Liver (tissue), 9 donors: ENCODE measurements around the gene MARK2. TPM values are rescaled to one million over a fixed set of nuclear protein-coding genes. Genes with fewer than 3 reads are reported as not detected.

Experiments
- DNase-seq: peaks from one replicate; pipeline ENCODE4 v3.0.0-alpha.2; 2017; ENCODE audit warnings: low spot score
- H3K27ac ChIP-seq, 2 donors: one replicate each; pipeline ENCODE4 v1.7.0; 2013; ENCODE audit warnings: inconsistent platforms in 2 of 2, low read length in 2 of 2, control low read depth in 1 of 2, low read depth in 1 of 2, mild to moderate bottlenecking in 1 of 2
- H3K27me3 ChIP-seq, 4 donors: one replicate each; pipeline versions ENCODE4 v1.6.1 to v1.7.0; 2013; ENCODE audit warnings: low read length in 3 of 4, inconsistent platforms in 1 of 4, mild to moderate bottlenecking in 1 of 4, moderate library complexity in 1 of 4; ENCODE audit not compliant: control insufficient read depth in 4 of 4, insufficient read depth in 4 of 4
- H3K36me3 ChIP-seq, 4 donors: one replicate each; pipeline versions ENCODE4 v1.6.1 to v1.7.0; 2013; ENCODE audit warnings: low read length in 3 of 4, mild to moderate bottlenecking in 3 of 4, low read depth in 1 of 4, moderate library complexity in 1 of 4; ENCODE audit not compliant: control insufficient read depth in 4 of 4, insufficient read depth in 3 of 4
- H3K4me1 ChIP-seq, 4 donors: one replicate each; pipeline versions ENCODE4 v1.6.1 to v1.7.0; 2013; ENCODE audit warnings: low read length in 3 of 4, mild to moderate bottlenecking in 3 of 4, moderate library complexity in 1 of 4; ENCODE audit not compliant: control insufficient read depth in 4 of 4, insufficient read depth in 4 of 4
- H3K4me3 ChIP-seq, 3 donors: one replicate each; pipeline versions ENCODE4 v1.6.1 to v1.7.0; 2013; ENCODE audit warnings: low read length in 3 of 3, control low read depth in 1 of 3, low read depth in 1 of 3, mild to moderate bottlenecking in 1 of 3
- H3K9ac ChIP-seq, 2 donors: one replicate each; pipeline ENCODE4 v1.7.0; 2013; ENCODE audit warnings: low read length in 2 of 2, mild to moderate bottlenecking in 2 of 2, moderate library complexity in 2 of 2, control low read depth in 1 of 2, low read depth in 1 of 2
- H3K9me3 ChIP-seq, 4 donors: one replicate each; pipeline versions ENCODE4 v1.6.1 to v1.7.0; 2013; ENCODE audit warnings: low read length in 3 of 4; ENCODE audit not compliant: control insufficient read depth in 4 of 4
- EGR1 ChIP-seq, 2 donors: IDR thresholded peaks; 2 replicates each; pipeline ENCODE4 v1.6.1; 2016 to 2018; ENCODE audit warnings: antibody characterized with exemption in 2 of 2, low read depth in 2 of 2
- FOXA2 ChIP-seq: IDR thresholded peaks from 2 replicates; pipeline ENCODE4 v1.6.1; 2016; ENCODE audit warnings: antibody characterized with exemption
- HNF4A ChIP-seq, 2 donors: conservative IDR thresholded peaks; 2 replicates each; pipeline ENCODE4 v1.6.1; 2016; ENCODE audit warnings: antibody characterized with exemption in 2 of 2, mild to moderate bottlenecking in 2 of 2
- HNF4G ChIP-seq: IDR thresholded peaks from 2 replicates; pipeline ENCODE4 v1.6.1; 2016; ENCODE audit warnings: antibody characterized with exemption
- NR2F2 ChIP-seq: IDR thresholded peaks from 2 replicates; pipeline ENCODE4 v1.6.1; 2016; ENCODE audit warnings: antibody characterized with exemption
- SP1 ChIP-seq: IDR thresholded peaks from 2 replicates; pipeline ENCODE4 v1.6.1; 2018; ENCODE audit warnings: antibody characterized with exemption, mild to moderate bottlenecking
- TAF1 ChIP-seq: conservative IDR thresholded peaks from 2 replicates; pipeline ENCODE4 v1.6.1; 2016; ENCODE audit warnings: antibody characterized with exemption, mild to moderate bottlenecking
- YY1 ChIP-seq: IDR thresholded peaks from 2 replicates; pipeline ENCODE4 v1.6.1; 2016; ENCODE audit warnings: antibody characterized with exemption, mild to moderate bottlenecking
- WGBS: extraction: QIAGEN DNeasy Blood & Tissue Kit; methylation state at CpG from one replicate; pipeline ENCODE4 v1.1.7; 2013; 5-methylcytosine and 5-hydroxymethylcytosine counted together
- polyA plus RNA-seq, 2 donors: library from polyadenylated mRNA; stranded (reverse) in 1 of 2; unstranded in 1 of 2; fragments of 200-250 nt in 1 of 2; fragments of >200 nt in 1 of 2; fragmentation: Nextera tagmentation in 1 of 2; extraction: Ambion mirVana in 1 of 2; gene quantifications; one replicate each; pipeline versions ENCODE4 v1.2.1 to v1.2.3, GENCODE V29; 2013 to 2015
- total RNA-seq, 2 donors: library from RNA; depleted of rRNA; stranded (reverse); fragments of >200 nt; gene quantifications; one replicate each; pipeline ENCODE4 v1.2.3, GENCODE V29; 2014
- TF ChIP-seq, protein P1 (sequence below): IDR thresholded peaks from 2 replicates; pipeline ENCODE4 v1.6.1; 2016; ENCODE audit warnings: antibody characterized with exemption, mild to moderate bottlenecking
- TF ChIP-seq, protein P2 (sequence below): IDR thresholded peaks from 2 replicates; pipeline ENCODE4 v1.6.1; 2016; ENCODE audit warnings: antibody characterized with exemption
- TF ChIP-seq, protein P3 (sequence below): IDR thresholded peaks from 2 replicates; pipeline ENCODE4 v1.6.1; 2016; ENCODE audit warnings: antibody characterized with exemption
- TF ChIP-seq, protein P4 (sequence below): fragments of 150-350 bp; IDR thresholded peaks from 2 replicates; pipeline ENCODE4 v1.5.1; 2017; ENCODE audit warnings: improper control_type of control experiment, low read depth, low read length; ENCODE audit not compliant: missing input control
- TF ChIP-seq, protein P5 (sequence below): IDR thresholded peaks from 2 replicates; pipeline ENCODE4 v1.6.1; 2016; ENCODE audit warnings: antibody characterized with exemption
- donor health status: healthy.
- donor health status: healthy.
- donor health status: healthy.
- donor health status: healthy.
- donor health status: healthy.

The MARK2 gene
- total and polyA plus RNA-seq, 4 donors = 3.4 to 11.6 (median 8.0) TPM

DNA sequence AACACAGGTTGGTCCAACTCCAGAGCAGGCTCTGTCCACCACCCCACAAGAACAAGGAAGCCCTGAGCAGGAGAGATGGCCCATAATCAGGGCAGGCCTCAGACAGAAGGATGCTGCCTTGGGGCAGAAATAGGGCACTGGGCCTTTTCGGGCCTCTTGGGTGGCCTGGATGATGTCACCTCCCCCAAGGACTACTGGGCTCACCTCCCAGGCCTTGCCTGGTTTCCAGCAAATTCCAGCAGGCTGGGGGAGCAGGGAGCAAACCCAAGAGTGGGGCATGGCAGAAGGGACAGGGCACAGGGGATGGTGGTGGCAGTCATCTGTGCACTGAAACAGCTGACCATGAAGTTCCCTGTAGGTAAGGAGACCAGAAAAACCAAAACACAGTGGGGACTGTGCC, 94.5 kb downstream of the MARK2 start (continued):
- TF ChIP-seq, protein P1, sequence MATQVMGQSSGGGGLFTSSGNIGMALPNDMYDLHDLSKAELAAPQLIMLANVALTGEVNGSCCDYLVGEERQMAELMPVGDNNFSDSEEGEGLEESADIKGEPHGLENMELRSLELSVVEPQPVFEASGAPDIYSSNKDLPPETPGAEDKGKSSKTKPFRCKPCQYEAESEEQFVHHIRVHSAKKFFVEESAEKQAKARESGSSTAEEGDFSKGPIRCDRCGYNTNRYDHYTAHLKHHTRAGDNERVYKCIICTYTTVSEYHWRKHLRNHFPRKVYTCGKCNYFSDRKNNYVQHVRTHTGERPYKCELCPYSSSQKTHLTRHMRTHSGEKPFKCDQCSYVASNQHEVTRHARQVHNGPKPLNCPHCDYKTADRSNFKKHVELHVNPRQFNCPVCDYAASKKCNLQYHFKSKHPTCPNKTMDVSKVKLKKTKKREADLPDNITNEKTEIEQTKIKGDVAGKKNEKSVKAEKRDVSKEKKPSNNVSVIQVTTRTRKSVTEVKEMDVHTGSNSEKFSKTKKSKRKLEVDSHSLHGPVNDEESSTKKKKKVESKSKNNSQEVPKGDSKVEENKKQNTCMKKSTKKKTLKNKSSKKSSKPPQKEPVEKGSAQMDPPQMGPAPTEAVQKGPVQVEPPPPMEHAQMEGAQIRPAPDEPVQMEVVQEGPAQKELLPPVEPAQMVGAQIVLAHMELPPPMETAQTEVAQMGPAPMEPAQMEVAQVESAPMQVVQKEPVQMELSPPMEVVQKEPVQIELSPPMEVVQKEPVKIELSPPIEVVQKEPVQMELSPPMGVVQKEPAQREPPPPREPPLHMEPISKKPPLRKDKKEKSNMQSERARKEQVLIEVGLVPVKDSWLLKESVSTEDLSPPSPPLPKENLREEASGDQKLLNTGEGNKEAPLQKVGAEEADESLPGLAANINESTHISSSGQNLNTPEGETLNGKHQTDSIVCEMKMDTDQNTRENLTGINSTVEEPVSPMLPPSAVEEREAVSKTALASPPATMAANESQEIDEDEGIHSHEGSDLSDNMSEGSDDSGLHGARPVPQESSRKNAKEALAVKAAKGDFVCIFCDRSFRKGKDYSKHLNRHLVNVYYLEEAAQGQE = no peak
- TF ChIP-seq YY1 = no peak
- no peak for TF ChIP-seq TAF1
- no peak for TF ChIP-seq EGR1 (IDR thresholded peaks at IDR 0.05; ENCODE audit: low read depth in 2 of 2)
- TF ChIP-seq NR2F2 = no peak
- TF ChIP-seq HNF4G = no peak
- TF ChIP-seq SP1 = no peak

DNA sequence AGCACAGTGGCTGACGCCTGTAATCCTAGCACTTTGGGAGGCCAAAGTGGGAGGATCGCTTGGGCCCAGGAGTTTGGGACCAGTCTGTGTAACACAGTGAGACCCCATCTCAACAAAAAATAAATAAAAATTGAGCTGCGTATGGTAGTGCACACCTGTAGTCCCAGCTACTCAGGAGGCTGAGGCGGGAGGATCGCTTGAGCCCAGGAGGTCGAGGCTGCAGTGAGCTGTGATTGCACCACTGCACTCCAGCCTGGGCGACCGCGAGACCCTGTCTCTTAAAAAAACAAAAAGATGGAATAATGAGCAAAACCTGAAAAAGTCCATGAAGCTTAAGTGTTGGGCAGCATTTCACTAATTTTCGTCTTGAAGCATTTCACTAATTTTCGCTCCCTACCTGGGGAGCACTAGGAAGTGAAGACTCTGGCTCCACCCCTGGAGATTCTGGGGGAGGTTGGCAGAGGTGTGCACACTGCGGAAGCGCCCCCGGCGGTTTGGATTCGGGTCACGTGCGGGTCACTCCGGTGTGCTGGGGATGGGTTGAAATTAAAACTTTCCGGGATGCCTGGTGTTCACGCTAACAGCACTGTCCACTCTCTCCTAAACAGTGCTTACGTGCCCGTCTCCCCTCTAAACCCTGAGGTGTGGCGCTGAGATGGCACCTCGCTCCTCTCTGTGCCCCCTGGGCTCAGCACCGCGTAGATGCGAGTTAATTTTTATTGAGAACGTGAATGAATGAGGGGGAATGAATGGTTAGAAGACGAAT, 99.0 kb downstream of the MARK2 start:
- Histone ChIP-seq H3K9ac (peak overlapping the region in 1 of 2 donors; percentile 1), H3K4me3 (peak overlapping the region; percentile 56 to 71 (median 69)), H3K36me3 (no peaks in the 10 kb centered on the region), H3K4me1 (peaks cover 3 to 16% (median 11%) of the 10 kb centered on the region in 4 donors), H3K27me3 (no peaks in the 10 kb centered on the region), H3K9me3 (no peaks in the 10 kb centered on the region), H3K27ac (peak overlapping the region; percentile 9 to 64)
- no peak for TF ChIP-seq HNF4G
- TF ChIP-seq, protein P2, sequence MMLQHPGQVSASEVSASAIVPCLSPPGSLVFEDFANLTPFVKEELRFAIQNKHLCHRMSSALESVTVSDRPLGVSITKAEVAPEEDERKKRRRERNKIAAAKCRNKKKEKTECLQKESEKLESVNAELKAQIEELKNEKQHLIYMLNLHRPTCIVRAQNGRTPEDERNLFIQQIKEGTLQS = no peak
- no peak for TF ChIP-seq FOXA2
- no peak for TF ChIP-seq YY1
- TF ChIP-seq, protein P3, sequence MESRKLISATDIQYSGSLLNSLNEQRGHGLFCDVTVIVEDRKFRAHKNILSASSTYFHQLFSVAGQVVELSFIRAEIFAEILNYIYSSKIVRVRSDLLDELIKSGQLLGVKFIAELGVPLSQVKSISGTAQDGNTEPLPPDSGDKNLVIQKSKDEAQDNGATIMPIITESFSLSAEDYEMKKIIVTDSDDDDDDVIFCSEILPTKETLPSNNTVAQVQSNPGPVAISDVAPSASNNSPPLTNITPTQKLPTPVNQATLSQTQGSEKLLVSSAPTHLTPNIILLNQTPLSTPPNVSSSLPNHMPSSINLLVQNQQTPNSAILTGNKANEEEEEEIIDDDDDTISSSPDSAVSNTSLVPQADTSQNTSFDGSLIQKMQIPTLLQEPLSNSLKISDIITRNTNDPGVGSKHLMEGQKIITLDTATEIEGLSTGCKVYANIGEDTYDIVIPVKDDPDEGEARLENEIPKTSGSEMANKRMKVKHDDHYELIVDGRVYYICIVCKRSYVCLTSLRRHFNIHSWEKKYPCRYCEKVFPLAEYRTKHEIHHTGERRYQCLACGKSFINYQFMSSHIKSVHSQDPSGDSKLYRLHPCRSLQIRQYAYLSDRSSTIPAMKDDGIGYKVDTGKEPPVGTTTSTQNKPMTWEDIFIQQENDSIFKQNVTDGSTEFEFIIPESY = no peak
- TF ChIP-seq, protein P1 = no peak
- TF ChIP-seq, protein P4, sequence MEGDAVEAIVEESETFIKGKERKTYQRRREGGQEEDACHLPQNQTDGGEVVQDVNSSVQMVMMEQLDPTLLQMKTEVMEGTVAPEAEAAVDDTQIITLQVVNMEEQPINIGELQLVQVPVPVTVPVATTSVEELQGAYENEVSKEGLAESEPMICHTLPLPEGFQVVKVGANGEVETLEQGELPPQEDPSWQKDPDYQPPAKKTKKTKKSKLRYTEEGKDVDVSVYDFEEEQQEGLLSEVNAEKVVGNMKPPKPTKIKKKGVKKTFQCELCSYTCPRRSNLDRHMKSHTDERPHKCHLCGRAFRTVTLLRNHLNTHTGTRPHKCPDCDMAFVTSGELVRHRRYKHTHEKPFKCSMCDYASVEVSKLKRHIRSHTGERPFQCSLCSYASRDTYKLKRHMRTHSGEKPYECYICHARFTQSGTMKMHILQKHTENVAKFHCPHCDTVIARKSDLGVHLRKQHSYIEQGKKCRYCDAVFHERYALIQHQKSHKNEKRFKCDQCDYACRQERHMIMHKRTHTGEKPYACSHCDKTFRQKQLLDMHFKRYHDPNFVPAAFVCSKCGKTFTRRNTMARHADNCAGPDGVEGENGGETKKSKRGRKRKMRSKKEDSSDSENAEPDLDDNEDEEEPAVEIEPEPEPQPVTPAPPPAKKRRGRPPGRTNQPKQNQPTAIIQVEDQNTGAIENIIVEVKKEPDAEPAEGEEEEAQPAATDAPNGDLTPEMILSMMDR = no peak
- TF ChIP-seq, protein P5, sequence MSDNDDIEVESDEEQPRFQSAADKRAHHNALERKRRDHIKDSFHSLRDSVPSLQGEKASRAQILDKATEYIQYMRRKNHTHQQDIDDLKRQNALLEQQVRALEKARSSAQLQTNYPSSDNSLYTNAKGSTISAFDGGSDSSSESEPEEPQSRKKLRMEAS = no peak
- TF ChIP-seq SP1 = no peak
- no peak for TF ChIP-seq HNF4A (conservative IDR thresholded peaks at IDR 0.05)
- no peak for TF ChIP-seq NR2F2
- no peak for DNase-seq
- 25% methylated on average over 30 of the region's 30 CpGs for WGBS
